Muscle of leg (tissue), 11 donors: ENCODE data around the gene CCR2. TPM values are rescaled to one million over a fixed set of nuclear protein-coding genes. Genes with fewer than 3 reads are reported as not detected.
"Not testable (repeated sequence)": the region's sequence is repeated elsewhere in the genome, so short reads cannot be mapped to it uniquely, and the experiment has no call there.

Source experiments
- DNase-seq: peaks from one replicate; pipeline ENCODE4 v3.0.0; 2013
- H3K27ac ChIP-seq: one replicate; pipeline ENCODE4 v1.5.1; 2013; ENCODE audit warnings: mild to moderate bottlenecking, low read length, control low read depth
- H3K27me3 ChIP-seq: one replicate; pipeline ENCODE4 v1.6.1; 2013; ENCODE audit warnings: low read length; ENCODE audit not compliant: control insufficient read depth, insufficient read depth
- H3K36me3 ChIP-seq: one replicate; pipeline ENCODE4 v1.6.1; 2013; ENCODE audit warnings: low read length; ENCODE audit not compliant: control insufficient read depth, insufficient read depth
- H3K4me1 ChIP-seq: one replicate; pipeline ENCODE4 v1.6.1; 2013; ENCODE audit warnings: low read length; ENCODE audit not compliant: control insufficient read depth, insufficient read depth
- H3K4me3 ChIP-seq: one replicate; pipeline ENCODE4 v1.5.1; 2013; ENCODE audit warnings: low read length, control low read depth
- H3K9me3 ChIP-seq: replicated peaks from 2 replicates; pipeline ENCODE4 v1.6.1; 2013; ENCODE audit warnings: low read depth, low read length; ENCODE audit not compliant: control insufficient read depth
- WGBS: methylation state at CpG from one replicate; pipeline ENCODE4 v1.1.5; 2013; ENCODE audit warnings: missing lambda C conversion rate; ENCODE audit not compliant: insufficient coverage; 5-methylcytosine and 5-hydroxymethylcytosine counted together
- polyA plus RNA-seq, 8 donors: library from polyadenylated mRNA; unstranded; fragments of 120-200 nt; gene quantifications; one replicate each; pipeline versions ENCODE4 v1.2.1 to v1.2.3, GENCODE V29; 2013; ENCODE audit warnings: inconsistent platforms in 1 of 8, low replicate concordance in 1 of 8; ENCODE audit not compliant: insufficient read length in 8 of 8, insufficient read depth in 1 of 8
- total RNA-seq: library from RNA; stranded (reverse); fragments of 120-200 nt; gene quantifications from one replicate; pipeline ENCODE4 v1.2.4, GENCODE V29; 2013

CCR2 gene
- total and polyA plus RNA-seq, 9 donors: 0.35 to 1.7 (median 0.76) TPM

DNA sequence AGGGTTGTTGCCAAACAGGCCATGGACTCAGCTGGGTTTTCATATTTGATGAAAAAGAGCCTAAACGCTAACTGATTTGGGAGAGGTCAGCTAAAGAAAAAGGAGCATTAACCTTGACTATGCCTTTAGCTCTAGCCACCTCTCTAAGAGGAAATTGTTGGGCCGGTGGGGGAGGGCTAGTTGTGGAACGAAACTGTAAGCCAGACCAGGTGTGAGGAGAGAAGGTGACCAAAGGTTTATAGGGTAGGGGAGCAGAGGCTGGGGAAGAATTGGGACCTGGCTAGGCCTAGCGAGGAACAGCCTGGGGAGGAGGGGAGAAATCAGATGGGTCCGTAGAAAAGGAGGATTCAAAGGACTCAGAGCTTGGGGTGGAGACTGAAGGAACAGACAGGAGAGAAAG, 37.6 kb downstream of the CCR2 start:
- whole genome bisulfite sequencing: 49% methylated on average over 5 of the region's 5 CpGs
- H3K9me3 ChIP-seq, H3K4me1 ChIP-seq, H3K27me3 ChIP-seq, H3K27ac ChIP-seq, H3K4me3 ChIP-seq, H3K36me3 ChIP-seq, DNase-seq: not testable (repeated sequence)

- H3K27ac ChIP-seq: no peak overlapping the region
- no peaks in the 10 kb centered on the region for H3K4me1 ChIP-seq
- no peak overlapping the region for H3K4me3 ChIP-seq
- no peaks in the 10 kb centered on the region for H3K9me3 ChIP-seq
- WGBS: 68% methylated on average over 2 of the region's 2 CpGs
- no peaks in the 10 kb centered on the region for H3K27me3 ChIP-seq
- DNase-seq: no peak
- no peaks in the 10 kb centered on the region for H3K36me3 ChIP-seq
Observed at GRCh38 chr3:46393011-46393410, 39.1 kb downstream of the CCR2 start.

GRCh38 chr3:46393554-46394434, 39.9 kb downstream of the CCR2 start:
- WGBS: 79% methylated on average over 7 of the region's 8 CpGs
- Histone ChIP-seq H3K36me3 (no peaks in the 10 kb centered on the region), H3K27ac (no peak overlapping the region), H3K9me3 (no peaks in the 10 kb centered on the region), H3K4me1 (no peaks in the 10 kb centered on the region), H3K27me3 (no peaks in the 10 kb centered on the region), H3K4me3 (no peak overlapping the region)
- DNase-seq: no peak

DNA sequence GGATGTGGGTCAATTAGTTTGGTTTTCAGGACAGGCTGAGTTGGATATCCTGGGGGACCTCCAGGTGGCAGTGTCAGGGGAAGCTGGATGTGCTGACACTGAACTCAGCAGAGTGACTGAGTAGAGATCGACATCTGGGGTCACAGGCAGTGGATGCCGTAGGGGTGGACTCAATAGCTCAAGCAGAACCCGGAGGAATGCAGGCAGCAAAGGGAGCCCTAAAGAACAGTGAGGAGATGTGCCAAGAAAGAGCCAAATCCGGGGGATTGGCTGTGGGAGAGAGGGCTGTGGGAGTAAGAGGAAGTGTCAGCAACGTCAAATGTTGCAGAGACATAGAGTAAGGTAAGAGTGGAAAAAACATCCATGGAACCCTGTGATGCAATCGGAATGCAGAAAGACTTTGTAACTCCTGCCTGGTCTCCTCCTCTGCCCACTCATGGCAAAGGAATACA, 41.3 kb downstream of the CCR2 start:
- Histone ChIP-seq H3K9me3 (no peaks in the 10 kb centered on the region), H3K36me3 (no peaks in the 10 kb centered on the region), H3K27me3 (no peaks in the 10 kb centered on the region), H3K4me3 (no peak overlapping the region), H3K27ac (no peak overlapping the region), H3K4me1 (no peaks in the 10 kb centered on the region)
- DNase-seq: peak; percentile 10
- 78% methylated on average over 6 of the region's 6 CpGs for WGBS

DNA sequence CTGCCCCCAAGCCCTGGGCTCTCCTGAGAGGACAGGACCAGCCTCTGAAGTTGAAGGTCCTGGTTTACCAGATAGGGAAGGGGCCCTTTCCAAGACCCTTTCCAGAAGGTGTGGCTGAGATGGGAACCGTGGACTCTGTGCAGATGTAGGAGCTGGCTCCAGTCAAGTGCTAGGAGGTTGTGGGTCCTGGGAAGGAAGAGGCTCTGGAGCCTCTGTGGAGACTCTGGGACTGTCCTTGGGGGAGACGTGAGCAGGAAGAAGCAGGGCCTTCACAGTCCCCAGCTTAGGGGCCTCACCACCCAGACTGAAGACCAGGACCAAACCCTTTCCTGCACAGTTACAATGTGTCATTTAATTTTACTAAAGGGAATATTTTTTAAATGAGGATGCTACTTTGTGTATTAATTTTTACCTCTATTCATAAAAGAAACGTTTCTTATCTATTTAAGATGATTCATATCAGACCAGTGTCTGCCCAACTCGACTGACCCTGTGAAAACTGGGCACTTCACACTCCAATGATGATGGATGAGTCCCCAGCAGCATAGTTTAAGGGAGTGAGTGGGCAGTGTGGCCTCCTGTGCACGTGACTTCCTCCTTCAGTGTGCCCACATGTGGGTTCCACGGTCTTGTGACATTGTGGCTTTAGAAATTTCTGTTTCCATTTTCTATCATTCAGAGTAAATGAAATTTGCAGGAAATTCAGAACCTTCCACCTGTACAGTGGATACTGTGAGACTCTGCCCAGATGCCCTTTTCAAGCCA, 42.0 kb downstream of the CCR2 start:
- Histone ChIP-seq H3K27ac (no peak overlapping the region), H3K9me3 (no peaks in the 10 kb centered on the region), H3K4me1 (no peaks in the 10 kb centered on the region), H3K27me3 (no peaks in the 10 kb centered on the region), H3K36me3 (no peaks in the 10 kb centered on the region), H3K4me3 (no peak overlapping the region)
- no CpG with 5 or more reads among the region's 6 CpGs for WGBS
- DNase-seq: peak; percentile 20

- H3K4me3 ChIP-seq: no peak overlapping the region
- no peaks in the 10 kb centered on the region for H3K36me3 ChIP-seq
- H3K9me3 ChIP-seq: no peaks in the 10 kb centered on the region
- H3K27me3 ChIP-seq: peaks cover 2% of the 10 kb centered on the region
- WGBS: 73% methylated on average over 4 of the region's 7 CpGs
- H3K27ac ChIP-seq: no peak overlapping the region
- DNase-seq: no peak
- no peaks in the 10 kb centered on the region for H3K4me1 ChIP-seq
Observed at GRCh38 chr3:46397111-46397510, 43.2 kb downstream of the CCR2 start.

DNA sequence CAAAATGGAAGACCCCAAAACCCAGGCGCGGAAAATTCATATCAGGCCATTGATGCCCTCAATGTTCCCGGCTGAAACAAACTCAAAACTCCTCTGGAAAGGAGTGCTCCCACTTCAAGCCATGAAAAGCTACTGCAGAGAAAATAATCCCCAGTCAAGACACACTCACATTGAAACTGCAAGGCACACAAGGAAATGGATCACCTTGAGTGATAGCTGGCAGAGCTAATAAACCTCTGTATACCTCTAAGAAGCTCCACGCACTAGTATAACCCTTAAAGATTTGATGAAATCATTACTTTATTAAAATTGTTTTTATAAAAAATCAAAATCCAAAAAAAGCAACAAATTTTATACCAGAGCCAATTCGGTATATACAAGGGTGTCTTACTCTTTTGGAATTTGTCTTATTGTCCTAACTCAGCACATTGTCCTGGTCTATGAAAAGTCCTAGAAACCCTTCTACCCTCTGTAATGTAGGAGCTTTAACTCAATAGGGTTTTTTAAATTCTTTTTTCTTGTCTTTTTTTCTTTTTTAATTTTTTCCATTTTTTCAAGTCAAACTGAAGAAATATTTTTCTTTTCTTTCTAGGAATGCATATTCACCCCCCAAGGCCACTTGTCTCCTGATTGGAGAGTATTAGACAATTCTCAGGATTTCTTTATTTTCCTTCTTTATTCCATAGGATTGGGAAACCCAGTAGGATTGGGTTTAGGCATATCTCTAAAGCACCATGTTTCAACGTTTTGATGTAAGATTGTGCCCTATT, 44.5 kb downstream of the CCR2 start:
- DNase-seq: no peak
- Histone ChIP-seq H3K4me1 (no peaks in the 10 kb centered on the region), H3K36me3 (no peaks in the 10 kb centered on the region), H3K27me3 (peaks cover 2% of the 10 kb centered on the region), H3K4me3 (no peak overlapping the region), H3K9me3 (no peaks in the 10 kb centered on the region), H3K27ac (no peak overlapping the region)
- WGBS: 92% methylated on average over 3 of the region's 6 CpGs

GRCh38 chr3:46399098-46399497, 45.2 kb downstream of the CCR2 start:
- Histone ChIP-seq H3K27me3 (peaks cover 4% of the 10 kb centered on the region), H3K4me3 (no peak overlapping the region), H3K27ac (no peak overlapping the region), H3K36me3 (no peaks in the 10 kb centered on the region), H3K9me3 (no peaks in the 10 kb centered on the region), H3K4me1 (no peaks in the 10 kb centered on the region)
- WGBS: 67% methylated on average over 1 of the region's 2 CpGs
- no peak for DNase-seq

GRCh38 chr3:46399557-46399956, 45.6 kb downstream of the CCR2 start:
- H3K27me3 ChIP-seq: peaks cover 4% of the 10 kb centered on the region
- no peaks in the 10 kb centered on the region for H3K4me1 ChIP-seq
- no peaks in the 10 kb centered on the region for H3K36me3 ChIP-seq
- no peak overlapping the region for H3K4me3 ChIP-seq
- WGBS: 30% methylated on average over 2 of the region's 2 CpGs
- no peaks in the 10 kb centered on the region for H3K9me3 ChIP-seq
- no peak overlapping the region for H3K27ac ChIP-seq
- DNase-seq: no peak
